Activated B cell treated with CpG ODN at 0.5 μM for 24 hours (primary cell): ENCODE results near the gene KRTAP19-2. TPM values are rescaled to one million over a fixed set of nuclear protein-coding genes. Genes with fewer than 3 reads are reported as not detected.
"Not testable (repeated sequence)": the region's sequence is repeated elsewhere in the genome, so short reads cannot be mapped to it uniquely, and the experiment has no call there.

Source experiments
- ATAC-seq: fragments of 200-7000 bp; cut with Tn5 transposase; one replicate; pipeline ENCODE4 v1.10.0; 2021; ENCODE audit warnings: low read depth, mild to moderate bottlenecking, moderate library complexity
- CTCF ChIA-PET: fragments of 350-600 bp; sonication (Branson Sonifier 250); formaldehyde crosslinking; loops from one replicate; lab custom pipeline; 2021; ENCODE audit warnings: antibody characterized with exemption; lab: Charles Lee
- POLR2A ChIA-PET: fragments of 350-600 bp; sonication (Branson Sonifier 250); formaldehyde crosslinking; loops from one replicate; lab custom pipeline; 2021; ENCODE audit warnings: antibody characterized with exemption; lab: Charles Lee
- DNase-seq: peaks from one replicate; pipeline ENCODE4 v3.0.0; 2022
- H3K27ac Mint-ChIP-seq: one replicate; pipeline ENCODE4 v1.8.0; 2020; ENCODE audit warnings: mixed read lengths
- H3K27me3 Mint-ChIP-seq: one replicate; pipeline ENCODE4 v1.8.0; 2021; ENCODE audit warnings: mixed read lengths
- H3K36me3 Mint-ChIP-seq: one replicate; pipeline ENCODE4 v1.8.0; 2021; ENCODE audit warnings: low read depth, mixed read lengths
- H3K4me1 Mint-ChIP-seq: one replicate; pipeline ENCODE4 v1.8.0; 2021; ENCODE audit warnings: mixed read lengths
- H3K4me3 Mint-ChIP-seq: one replicate; pipeline ENCODE4 v1.8.0; 2020; ENCODE audit warnings: mild to moderate bottlenecking, mixed read lengths
- H3K9me3 Mint-ChIP-seq: one replicate; pipeline ENCODE4 v1.8.0; 2020; ENCODE audit warnings: mixed read lengths
- CTCF ChIP-seq: fragments of 200-600 bp; IDR thresholded peaks from one replicate; pipeline ENCODE4 v1.8.0; 2022; ENCODE audit warnings: antibody characterized with exemption, mild to moderate bottlenecking
- intact Hi-C: fragments of 100-400 bp; cut with micrococcal nuclease; formaldehyde crosslinking; loops from one replicate; pipeline ENCODE4 v1.15.1; 2024
- total RNA-seq: library from RNA; stranded (reverse); gene quantifications from 2 replicates; pipeline ENCODE4 v1.2.3, GENCODE V29; 2022

The KRTAP19-2 gene
- not detected in 2 replicates for total RNA-seq

- no peak within 1 kb of the TSS for H3K27ac Mint-ChIP-seq
- ATAC-seq: no peak
- CTCF ChIA-PET: no interaction called here
- no peak for DNase-seq
- TF ChIP-seq CTCF: no peak
- H3K27me3 Mint-ChIP-seq: no peaks in the 10 kb centered on the region
- no peaks in the 10 kb centered on the region for H3K4me1 Mint-ChIP-seq
- H3K36me3 Mint-ChIP-seq: no peaks in the 10 kb centered on the region
- intact Hi-C loops: no loop called here
- POLR2A ChIA-PET: no interaction called here
- peaks cover 14% of the 10 kb centered on the region for H3K9me3 Mint-ChIP-seq
- no peak within 1 kb of the TSS for H3K4me3 Mint-ChIP-seq
Measured at GRCh38 chr21:30487336-30487735, at the start of gene KRTAP19-2. KRTAP19-2 (minus strand) TSS chr21:30487436; CDS start chr21:30487348, 88 bp downstream.

DNA sequence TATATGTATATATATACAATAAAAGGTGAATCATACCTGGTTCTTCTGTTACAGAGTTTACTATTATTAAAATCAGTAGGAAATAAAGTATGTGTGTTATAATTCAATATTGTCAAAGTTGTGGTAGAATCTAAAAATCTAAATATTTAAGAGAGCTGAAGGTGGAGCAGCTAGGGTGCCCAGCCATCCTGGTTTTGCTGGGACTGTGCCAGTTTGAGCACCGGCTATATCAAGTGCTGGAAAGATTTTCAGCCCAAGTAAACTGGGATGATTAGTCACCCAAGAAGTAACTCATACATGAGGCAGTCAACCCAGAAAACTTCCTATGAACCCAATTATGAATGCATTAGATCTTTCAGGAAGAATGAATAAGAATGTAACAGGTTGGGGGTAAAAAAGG lies 31.6 kb upstream of the KRTAP19-2 start:
- no peaks in the 10 kb centered on the region for H3K4me1 Mint-ChIP-seq
- no peak for ATAC-seq
- CTCF ChIA-PET: no interaction called here
- H3K27ac Mint-ChIP-seq: no peak overlapping the region
- peaks cover 7% of the 10 kb centered on the region for H3K9me3 Mint-ChIP-seq
- TF ChIP-seq CTCF: no peak
- H3K27me3 Mint-ChIP-seq: no peaks in the 10 kb centered on the region
- no peak for DNase-seq
- H3K36me3 Mint-ChIP-seq: no peaks in the 10 kb centered on the region
- H3K4me3 Mint-ChIP-seq: no peak overlapping the region
- intact Hi-C loops: no loop called here
- POLR2A ChIA-PET: no interaction called here

- TF ChIP-seq CTCF: no peak
- DNase-seq (no peak), ATAC-seq (no peak)
- Mint-ChIP-seq H3K27me3 (no peaks in the 10 kb centered on the region), H3K4me3 (no peak overlapping the region), H3K9me3 (peaks cover 4% of the 10 kb centered on the region), H3K36me3 (no peaks in the 10 kb centered on the region), H3K4me1 (no peaks in the 10 kb centered on the region), H3K27ac (no peak overlapping the region)
- intact Hi-C loops: no loop called here
- CTCF ChIA-PET: no interaction called here
- POLR2A ChIA-PET: no interaction called here
Measured at GRCh38 chr21:30515681-30516080, 28.4 kb upstream of the KRTAP19-2 start.

- ATAC-seq, H3K4me3 Mint-ChIP-seq, H3K27me3 Mint-ChIP-seq, H3K9me3 Mint-ChIP-seq, POLR2A ChIA-PET, H3K36me3 Mint-ChIP-seq, H3K4me1 Mint-ChIP-seq, H3K27ac Mint-ChIP-seq, intact Hi-C loops, CTCF ChIA-PET, DNase-seq: not testable (repeated sequence)
Measured at GRCh38 chr21:30505621-30506205, 18.5 kb upstream of the KRTAP19-2 start.

GRCh38 chr21:30502041-30502440 lies 14.8 kb upstream of the KRTAP19-2 start, which contains the start of gene KRTAP19-5:
KRTAP19-5 (minus strand) TSS chr21:30502141; CDS start chr21:30502090, 51 bp downstream.
- Mint-ChIP-seq H3K27ac (no peak within 1 kb of the TSS), H3K9me3 (peaks cover 5% of the 10 kb centered on the region), H3K27me3 (no peaks in the 10 kb centered on the region), H3K4me1 (no peaks in the 10 kb centered on the region), H3K36me3 (no peaks in the 10 kb centered on the region), H3K4me3 (no peak within 1 kb of the TSS)
- CTCF ChIA-PET: no interaction called here
- DNase-seq (no peak), ATAC-seq (no peak)
- TF ChIP-seq CTCF: no peak
- intact Hi-C loops: no loop called here
- POLR2A ChIA-PET: no interaction called here

DNA sequence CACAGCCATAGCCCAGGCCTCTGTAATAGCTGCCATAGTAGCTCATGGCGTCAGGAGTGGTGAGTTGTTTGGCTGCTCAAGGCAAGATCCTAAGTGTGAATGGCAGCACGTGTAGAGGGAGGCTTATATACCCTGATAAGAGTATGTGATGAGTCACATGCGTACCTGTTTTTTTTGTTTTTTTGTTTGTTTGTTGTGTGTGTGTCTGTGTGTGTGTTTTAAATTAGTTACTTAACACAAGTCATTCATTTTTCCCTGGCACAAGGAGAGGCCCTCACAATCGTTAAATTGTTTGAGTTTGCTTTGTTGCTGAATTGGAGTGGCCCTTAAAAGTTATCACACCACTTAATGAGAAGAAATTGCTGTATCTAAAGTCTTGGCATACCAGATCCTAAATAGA lies 9.8 kb upstream of the KRTAP19-2 start, which contains the start of gene KRTAP19-4:
Gene KRTAP19-4 (minus strand): TSS at position 101 of the 400 bp plus-strand sequence. CDS start 55 bp downstream, at position 46.
- intact Hi-C loops: loop anchor here (10.0 kb wide), 1 partner anchor 52 kb away; the partner anchor contains the start of gene KRTAP15-1
- H3K36me3 Mint-ChIP-seq: no peaks in the 10 kb centered on the region

More for the DNA sequence above, 9.8 kb upstream of the KRTAP19-2 start, which contains the start of gene KRTAP19-4:
- TF ChIP-seq CTCF: no peak
- no peaks in the 10 kb centered on the region for H3K4me1 Mint-ChIP-seq
- H3K9me3 Mint-ChIP-seq: peaks cover 5% of the 10 kb centered on the region
- POLR2A ChIA-PET: no interaction called here
- DNase-seq: no peak
- H3K27me3 Mint-ChIP-seq: no peaks in the 10 kb centered on the region
- no peak within 1 kb of the TSS for H3K27ac Mint-ChIP-seq
- no peak for ATAC-seq
- no peak within 1 kb of the TSS for H3K4me3 Mint-ChIP-seq
- CTCF ChIA-PET: no interaction called here
